PC-9 (cell line): ENCODE data around the gene MS4A6A.
"Not testable (repeated sequence)": the region's sequence is repeated elsewhere in the genome, so short reads cannot be mapped to it uniquely, and the experiment has no call there.

Source experiments
- EZH2 ChIP-seq: fragments of 200-600 bp; sonication (generic); IDR thresholded peaks from 2 replicates; pipeline ENCODE4 v1.8.0; 2017; ENCODE audit warnings: antibody characterized with exemption, low read depth
- TF ChIP-seq, protein P1 (sequence below): fragments of 200-600 bp; sonication (generic); conservative IDR thresholded peaks from 2 replicates; pipeline ENCODE4 v1.6.1; 2017; ENCODE audit warnings: mixed run types, antibody characterized with exemption, mild to moderate bottlenecking, moderate library complexity

DNA sequence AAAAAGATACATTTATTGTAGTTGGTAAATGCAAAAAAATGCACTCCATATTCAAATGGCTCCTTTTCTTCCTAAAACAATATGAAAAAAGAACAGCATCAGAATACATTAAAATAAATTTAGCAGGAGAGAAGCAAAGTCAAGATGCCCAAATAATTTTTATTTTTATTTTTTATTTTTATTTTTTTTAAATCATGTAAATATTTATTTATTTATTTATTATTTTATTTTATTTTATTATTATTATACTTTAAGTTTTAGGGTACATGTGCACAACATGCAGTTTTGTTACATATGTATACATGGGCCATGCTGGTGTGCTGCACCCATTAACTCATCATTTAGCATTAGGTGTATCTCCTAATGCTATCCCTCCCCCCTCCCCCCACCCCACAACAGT lies 30.2 kb downstream of the MS4A6A start:
- TF ChIP-seq, protein P1, sequence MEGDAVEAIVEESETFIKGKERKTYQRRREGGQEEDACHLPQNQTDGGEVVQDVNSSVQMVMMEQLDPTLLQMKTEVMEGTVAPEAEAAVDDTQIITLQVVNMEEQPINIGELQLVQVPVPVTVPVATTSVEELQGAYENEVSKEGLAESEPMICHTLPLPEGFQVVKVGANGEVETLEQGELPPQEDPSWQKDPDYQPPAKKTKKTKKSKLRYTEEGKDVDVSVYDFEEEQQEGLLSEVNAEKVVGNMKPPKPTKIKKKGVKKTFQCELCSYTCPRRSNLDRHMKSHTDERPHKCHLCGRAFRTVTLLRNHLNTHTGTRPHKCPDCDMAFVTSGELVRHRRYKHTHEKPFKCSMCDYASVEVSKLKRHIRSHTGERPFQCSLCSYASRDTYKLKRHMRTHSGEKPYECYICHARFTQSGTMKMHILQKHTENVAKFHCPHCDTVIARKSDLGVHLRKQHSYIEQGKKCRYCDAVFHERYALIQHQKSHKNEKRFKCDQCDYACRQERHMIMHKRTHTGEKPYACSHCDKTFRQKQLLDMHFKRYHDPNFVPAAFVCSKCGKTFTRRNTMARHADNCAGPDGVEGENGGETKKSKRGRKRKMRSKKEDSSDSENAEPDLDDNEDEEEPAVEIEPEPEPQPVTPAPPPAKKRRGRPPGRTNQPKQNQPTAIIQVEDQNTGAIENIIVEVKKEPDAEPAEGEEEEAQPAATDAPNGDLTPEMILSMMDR = not testable (repeated sequence)
- not testable (repeated sequence) for TF ChIP-seq EZH2
